ENCODE data around the gene SNX6.
"Not testable (repeated sequence)": the region's sequence is repeated elsewhere in the genome, so short reads cannot be mapped to it uniquely, and the experiment has no call there.

The SNX6 gene

GRCh38 chr14:34556498-34556829, 73.5 kb downstream of the SNX6 start:
- not testable (repeated sequence) for H3K27ac ChIP-seq (ENCODE audit: low read length); H3K4me1 ChIP-seq (ENCODE audit: insufficient read depth, low read length)

GRCh38 chr14:34555583-34556497, 74.1 kb downstream of the SNX6 start:
- H3K4me3 ChIP-seq (ENCODE audit: low read length); H3K9ac ChIP-seq (ENCODE audit: low read depth, low read length); H3K9me3 ChIP-seq (ENCODE audit: insufficient read depth, low read depth, low read length); H3K4me1 ChIP-seq (ENCODE audit: insufficient read depth, low read length); H3K27me3 ChIP-seq (ENCODE audit: insufficient read depth, low read length); H3K27ac ChIP-seq (ENCODE audit: low read length); H3K36me3 ChIP-seq (ENCODE audit: insufficient read depth, low read depth, low read length): not testable (repeated sequence)

More at GRCh38 chr14:34556498-34556829, 73.5 kb downstream of the SNX6 start:
- H3K36me3 ChIP-seq (ENCODE audit: insufficient read depth, low read depth, low read length); H3K27me3 ChIP-seq (ENCODE audit: insufficient read depth, low read length); H3K9ac ChIP-seq (ENCODE audit: low read depth, low read length); H3K4me3 ChIP-seq (ENCODE audit: low read length); H3K9me3 ChIP-seq (ENCODE audit: insufficient read depth, low read depth, low read length): not testable (repeated sequence)

DNA sequence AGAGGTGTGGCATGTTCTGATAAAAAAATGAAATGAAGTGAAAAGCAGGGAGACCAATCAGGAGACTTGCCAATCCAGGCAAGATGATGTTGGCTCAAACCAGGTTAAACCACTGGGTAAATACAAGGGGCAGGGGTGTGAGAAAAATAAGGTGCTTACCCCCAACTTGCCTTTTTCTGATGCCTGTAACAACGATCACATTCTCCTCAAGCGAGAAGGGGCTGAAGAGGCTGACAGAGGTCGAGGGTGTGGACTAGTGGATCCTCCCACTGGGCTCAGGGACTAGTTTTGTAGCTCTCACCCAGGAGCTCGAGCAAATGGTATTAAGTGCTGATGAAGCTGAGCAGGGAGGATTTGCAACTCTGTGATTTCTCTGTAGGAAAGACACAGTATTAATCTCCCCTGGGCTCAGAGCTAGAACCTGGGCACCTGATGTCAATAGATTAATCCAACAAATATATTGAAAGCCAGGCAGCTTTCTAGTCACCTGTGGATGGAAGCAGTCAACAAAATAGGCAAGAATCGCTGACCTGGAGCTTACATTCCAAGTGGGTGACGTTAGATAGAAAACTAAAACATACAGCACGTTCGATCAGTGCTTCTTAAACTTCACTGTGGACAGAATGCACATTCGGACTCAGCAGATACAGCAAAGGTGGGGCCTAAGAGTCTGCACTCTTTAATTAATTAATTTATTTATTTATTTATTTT, 75.3 kb downstream of the SNX6 start:
- H3K9me3 ChIP-seq (ENCODE audit: insufficient read depth, low read depth, low read length), result no peaks in the 10 kb centered on the region
- no peaks in the 10 kb centered on the region for H3K36me3 ChIP-seq (ENCODE audit: insufficient read depth, low read depth, low read length)
- no peaks in the 10 kb centered on the region for H3K4me1 ChIP-seq (ENCODE audit: insufficient read depth, low read length)
- H3K9ac ChIP-seq (ENCODE audit: low read depth, low read length), result no peak overlapping the region
- H3K4me3 ChIP-seq (ENCODE audit: low read length), result no peak overlapping the region
- H3K27me3 ChIP-seq (ENCODE audit: insufficient read depth, low read length), result no peaks in the 10 kb centered on the region
- no peak overlapping the region for H3K27ac ChIP-seq (ENCODE audit: low read length)

- H3K27ac ChIP-seq (ENCODE audit: low read length); H3K9ac ChIP-seq (ENCODE audit: low read depth, low read length); H3K9me3 ChIP-seq (ENCODE audit: insufficient read depth, low read depth, low read length); H3K27me3 ChIP-seq (ENCODE audit: insufficient read depth, low read length); H3K4me1 ChIP-seq (ENCODE audit: insufficient read depth, low read length); H3K4me3 ChIP-seq (ENCODE audit: low read length); H3K36me3 ChIP-seq (ENCODE audit: insufficient read depth, low read depth, low read length): not testable (repeated sequence)
These were observed 80.5 kb downstream of the SNX6 start for GRCh38 chr14:34549276-34549966.

- Histone ChIP-seq H3K4me3 (ENCODE audit: low read length) (no peak overlapping the region), H3K4me1 (ENCODE audit: insufficient read depth, low read length) (no peaks in the 10 kb centered on the region), H3K27me3 (ENCODE audit: insufficient read depth, low read length) (no peaks in the 10 kb centered on the region), H3K9me3 (ENCODE audit: insufficient read depth, low read depth, low read length) (no peaks in the 10 kb centered on the region), H3K9ac (ENCODE audit: low read depth, low read length) (no peak overlapping the region), H3K27ac (ENCODE audit: low read length) (no peak overlapping the region), H3K36me3 (ENCODE audit: insufficient read depth, low read depth, low read length) (no peaks in the 10 kb centered on the region)
These were observed 81.4 kb downstream of the SNX6 start for GRCh38 chr14:34548472-34548981.

GRCh38 chr14:34547136-34547520, 82.8 kb downstream of the SNX6 start:
- not testable (repeated sequence) for H3K4me1 ChIP-seq (ENCODE audit: insufficient read depth, low read length); H3K36me3 ChIP-seq (ENCODE audit: insufficient read depth, low read depth, low read length); H3K9ac ChIP-seq (ENCODE audit: low read depth, low read length); H3K27ac ChIP-seq (ENCODE audit: low read length); H3K27me3 ChIP-seq (ENCODE audit: insufficient read depth, low read length); H3K9me3 ChIP-seq (ENCODE audit: insufficient read depth, low read depth, low read length); H3K4me3 ChIP-seq (ENCODE audit: low read length)

- H3K27me3 ChIP-seq (ENCODE audit: insufficient read depth, low read length); H3K27ac ChIP-seq (ENCODE audit: low read length); H3K9me3 ChIP-seq (ENCODE audit: insufficient read depth, low read depth, low read length); H3K36me3 ChIP-seq (ENCODE audit: insufficient read depth, low read depth, low read length); H3K9ac ChIP-seq (ENCODE audit: low read depth, low read length); H3K4me3 ChIP-seq (ENCODE audit: low read length); H3K4me1 ChIP-seq (ENCODE audit: insufficient read depth, low read length): not testable (repeated sequence)
These were observed 83.4 kb downstream of the SNX6 start for GRCh38 chr14:34546272-34547135.

GRCh38 chr14:34540181-34541059, 89.5 kb downstream of the SNX6 start:
- H3K36me3 ChIP-seq (ENCODE audit: insufficient read depth, low read depth, low read length); H3K27ac ChIP-seq (ENCODE audit: low read length); H3K27me3 ChIP-seq (ENCODE audit: insufficient read depth, low read length); H3K4me1 ChIP-seq (ENCODE audit: insufficient read depth, low read length); H3K9me3 ChIP-seq (ENCODE audit: insufficient read depth, low read depth, low read length): not testable (repeated sequence)
- peak overlapping the region; percentile 60; the same call in 1 of the 2 replicates for H3K9ac ChIP-seq (ENCODE audit: low read depth, low read length)
- H3K4me3 ChIP-seq (ENCODE audit: low read length), result peak overlapping the region; percentile 96; the same call in 1 of the 2 replicates

- Histone ChIP-seq H3K4me3 (ENCODE audit: low read length) (peak within 1 kb of the TSS; percentile 96), H3K27me3 (ENCODE audit: insufficient read depth, low read length) (no peaks in the 10 kb centered on the region), H3K36me3 (ENCODE audit: insufficient read depth, low read depth, low read length) (peaks cover 5% of the 10 kb centered on the region), H3K27ac (ENCODE audit: low read length) (peak within 1 kb of the TSS; percentile 67), H3K9me3 (ENCODE audit: insufficient read depth, low read depth, low read length) (no peaks in the 10 kb centered on the region), H3K9ac (ENCODE audit: low read depth, low read length) (peak within 1 kb of the TSS; percentile 98), H3K4me1 (ENCODE audit: insufficient read depth, low read length) (peaks cover 4% of the 10 kb centered on the region; the same call in 1 of the 2 replicates)
These were observed 90.4 kb downstream of the SNX6 start, which contains the start of gene EAPP for GRCh38 chr14:34539407-34540180. TSS of gene EAPP (minus strand) at chr14:34539701. CDS start at chr14:34539628, 73 bp downstream.

GRCh38 chr14:34538871-34539406, 91.0 kb downstream of the SNX6 start:
- Histone ChIP-seq H3K36me3 (ENCODE audit: insufficient read depth, low read depth, low read length) (peaks cover 12% of the 10 kb centered on the region), H3K27me3 (ENCODE audit: insufficient read depth, low read length) (no peaks in the 10 kb centered on the region)

More at GRCh38 chr14:34538871-34539406, 91.0 kb downstream of the SNX6 start:
- H3K9ac ChIP-seq (ENCODE audit: low read depth, low read length), result peak overlapping the region; percentile 98
- H3K27ac ChIP-seq (ENCODE audit: low read length), result peak overlapping the region; percentile 67
- H3K4me3 ChIP-seq (ENCODE audit: low read length), result peak overlapping the region; percentile 96
- H3K9me3 ChIP-seq (ENCODE audit: insufficient read depth, low read depth, low read length), result no peaks in the 10 kb centered on the region
- peaks cover 4% of the 10 kb centered on the region; the same call in 1 of the 2 replicates for H3K4me1 ChIP-seq (ENCODE audit: insufficient read depth, low read length)

Data from iPS-20b (cell line).